Panc1 (cell line): ENCODE measurements around the gene KRT27. TPM values are rescaled to one million over a fixed set of nuclear protein-coding genes. Genes with fewer than 3 reads are reported as not detected.

Experiments
- ATAC-seq: fragments of 200-7000 bp; cut with Tn5 transposase; 2 replicates; pipeline ENCODE4 v1.9.1; 2020; ENCODE audit warnings: mild to moderate bottlenecking, moderate library complexity
- BruUV-seq: library from RNA; stranded (reverse); fragments of 400-500 nt; replicated peaks from 2 replicates; lab custom pipeline; 2021; lab: Mats Ljungman, UMichigan
- CTCF ChIA-PET: fragments of 300-600 bp; sonication (Branson Sonifier 250); formaldehyde crosslinking; loops from one replicate; lab custom pipeline; 2022; ENCODE audit warnings: antibody characterized with exemption; lab: Charles Lee
- POLR2A ChIA-PET: fragments of 300-600 bp; sonication (Branson Sonifier 250); formaldehyde crosslinking; loops from one replicate; lab custom pipeline; 2022; ENCODE audit warnings: antibody characterized with exemption; lab: Charles Lee
- DNase-seq: peaks from one replicate; pipeline ENCODE4 v3.0.0-alpha.2; 2010; ENCODE audit warnings: low read depth, low spot score
- H3K27ac ChIP-seq: 2 replicates; pipeline ENCODE4 v1.5.1; 2011; ENCODE audit warnings: mild to moderate bottlenecking, low read length, inconsistent platforms
- H3K27me3 ChIP-seq: fragments of 200-500 bp; sonication (Bioruptor generic); 2 replicates; pipeline ENCODE4 v1.6.0; 2014; ENCODE audit warnings: low read length, inconsistent platforms; ENCODE audit not compliant: control insufficient read depth, insufficient read depth
- H3K36me3 ChIP-seq: fragments of 200-500 bp; sonication (Bioruptor generic); 2 replicates; pipeline ENCODE4 v1.5.1; 2014; ENCODE audit warnings: inconsistent platforms, mild to moderate bottlenecking, low read length, moderate library complexity; ENCODE audit not compliant: control insufficient read depth, insufficient read depth
- H3K4me1 ChIP-seq: 2 replicates; pipeline ENCODE4 v1.5.1; 2011; ENCODE audit warnings: inconsistent platforms, mild to moderate bottlenecking, low read length, moderate library complexity; ENCODE audit not compliant: control insufficient read depth, insufficient read depth
- H3K4me3 ChIP-seq, 2 experiments: 2 replicates each; pipeline ENCODE4 v1.5.1; 2011 to 2012; ENCODE audit warnings: low read depth in 2 of 2, low read length in 2 of 2, mild to moderate bottlenecking in 2 of 2, inconsistent platforms in 1 of 2, moderate library complexity in 1 of 2
- H3K9me3 ChIP-seq: fragments of 200-500 bp; sonication (Bioruptor generic); 2 replicates; pipeline ENCODE4 v1.5.1; 2014; ENCODE audit warnings: low read depth, mild to moderate bottlenecking, inconsistent platforms, low read length, moderate library complexity; ENCODE audit not compliant: control insufficient read depth, insufficient read depth
- CTCF ChIP-seq: fragments of 450-650 bp; IDR thresholded peaks from 2 replicates; pipeline ENCODE4 v1.5.1; 2017; ENCODE audit warnings: mild to moderate bottlenecking
- POLR2AphosphoS5 ChIP-seq: IDR thresholded peaks from 2 replicates; pipeline ENCODE4 v1.6.1; 2012; ENCODE audit warnings: mild to moderate bottlenecking, low read depth, low read length, moderate library complexity
- SIN3A ChIP-seq: IDR thresholded peaks from 2 replicates; pipeline ENCODE4 v1.6.1; 2012; ENCODE audit warnings: low read depth, mild to moderate bottlenecking, low read length, moderate library complexity, borderline replicate concordance; ENCODE audit not compliant: insufficient read depth
- TCF7L2 ChIP-seq: IDR thresholded peaks from 2 replicates; pipeline ENCODE4 v1.6.1; 2011; ENCODE audit warnings: mild to moderate bottlenecking, low read depth, low read length, inconsistent platforms
- in situ Hi-C: cut with HindIII; loops from 2 replicates; pipeline ENCODE4 v1.10.0; 2016; ENCODE audit warnings: low sequenced_read_pairs, low pct_unique_long_range_greater_than_20kb
- intact Hi-C: fragments of 100-400 bp; cut with micrococcal nuclease; formaldehyde crosslinking; loops from one replicate; pipeline ENCODE4 v1.10.0; 2022; ENCODE audit not compliant: unreplicated experiment
- total RNA-seq: library from RNA; stranded (reverse); gene quantifications from one replicate; pipeline ENCODE4 v1.2.1, GENCODE V29; 2021; ENCODE audit not compliant: unreplicated experiment
- TF ChIP-seq, protein P1 (sequence below), 2 experiments: IDR thresholded peaks; 2 replicates each; pipeline ENCODE4 v1.6.1; 2011 to 2012; ENCODE audit warnings: low read depth in 2 of 2, control low read depth in 1 of 2, low read length in 1 of 2, mild to moderate bottlenecking in 1 of 2, moderate library complexity in 1 of 2; ENCODE audit not compliant: insufficient read depth in 1 of 2

The KRT27 gene
- total RNA-seq, 1 experiment from 2014 or later = not detected

DNA sequence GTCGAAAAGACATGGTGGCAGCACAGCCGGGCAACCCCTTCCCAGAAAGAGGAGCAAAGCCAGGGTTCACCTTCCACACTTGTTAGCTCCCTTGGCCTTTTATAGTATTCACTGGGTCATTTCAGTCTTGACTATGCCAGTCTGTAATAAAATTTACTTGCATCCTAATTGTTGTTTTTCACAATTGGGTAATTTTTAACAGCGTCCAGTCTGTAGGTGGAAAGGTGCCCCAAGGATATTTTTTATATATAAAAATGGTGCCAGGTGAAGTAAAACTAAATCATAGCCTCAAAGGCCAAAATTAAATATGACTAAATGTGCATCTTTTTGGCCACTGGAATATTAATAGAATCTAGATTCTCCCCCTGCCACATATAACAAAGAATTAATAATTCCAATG is 10.2 kb downstream of the KRT27 start, which contains the start of gene KRT26:
Gene KRT26 (minus strand): TSS at position 101 of the 400 bp plus-strand sequence. CDS start 88 bp downstream, at position 13.
- ChIA-PET CTCF (no interaction called here), POLR2A (no interaction called here)
- no TSS peak for BruUV-seq
- Histone ChIP-seq H3K36me3 (no peaks in the 10 kb centered on the region), H3K4me3 (no peak within 1 kb of the TSS), H3K27ac (no peak within 1 kb of the TSS), H3K9me3 (no peaks in the 10 kb centered on the region), H3K4me1 (no peaks in the 10 kb centered on the region), H3K27me3 (peaks cover 25% of the 10 kb centered on the region)
- TF ChIP-seq TCF7L2 = no peak
- TF ChIP-seq, protein P1, sequence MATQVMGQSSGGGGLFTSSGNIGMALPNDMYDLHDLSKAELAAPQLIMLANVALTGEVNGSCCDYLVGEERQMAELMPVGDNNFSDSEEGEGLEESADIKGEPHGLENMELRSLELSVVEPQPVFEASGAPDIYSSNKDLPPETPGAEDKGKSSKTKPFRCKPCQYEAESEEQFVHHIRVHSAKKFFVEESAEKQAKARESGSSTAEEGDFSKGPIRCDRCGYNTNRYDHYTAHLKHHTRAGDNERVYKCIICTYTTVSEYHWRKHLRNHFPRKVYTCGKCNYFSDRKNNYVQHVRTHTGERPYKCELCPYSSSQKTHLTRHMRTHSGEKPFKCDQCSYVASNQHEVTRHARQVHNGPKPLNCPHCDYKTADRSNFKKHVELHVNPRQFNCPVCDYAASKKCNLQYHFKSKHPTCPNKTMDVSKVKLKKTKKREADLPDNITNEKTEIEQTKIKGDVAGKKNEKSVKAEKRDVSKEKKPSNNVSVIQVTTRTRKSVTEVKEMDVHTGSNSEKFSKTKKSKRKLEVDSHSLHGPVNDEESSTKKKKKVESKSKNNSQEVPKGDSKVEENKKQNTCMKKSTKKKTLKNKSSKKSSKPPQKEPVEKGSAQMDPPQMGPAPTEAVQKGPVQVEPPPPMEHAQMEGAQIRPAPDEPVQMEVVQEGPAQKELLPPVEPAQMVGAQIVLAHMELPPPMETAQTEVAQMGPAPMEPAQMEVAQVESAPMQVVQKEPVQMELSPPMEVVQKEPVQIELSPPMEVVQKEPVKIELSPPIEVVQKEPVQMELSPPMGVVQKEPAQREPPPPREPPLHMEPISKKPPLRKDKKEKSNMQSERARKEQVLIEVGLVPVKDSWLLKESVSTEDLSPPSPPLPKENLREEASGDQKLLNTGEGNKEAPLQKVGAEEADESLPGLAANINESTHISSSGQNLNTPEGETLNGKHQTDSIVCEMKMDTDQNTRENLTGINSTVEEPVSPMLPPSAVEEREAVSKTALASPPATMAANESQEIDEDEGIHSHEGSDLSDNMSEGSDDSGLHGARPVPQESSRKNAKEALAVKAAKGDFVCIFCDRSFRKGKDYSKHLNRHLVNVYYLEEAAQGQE (IDR thresholded peaks at IDR 0.05; ENCODE audit: insufficient read depth in 1 of 2, low read depth in 2 of 2, low read length in 1 of 2) = no peak
- no peak for TF ChIP-seq POLR2AphosphoS5
- no peak for TF ChIP-seq SIN3A
- no peak for TF ChIP-seq CTCF
- DNase-seq (no peak), ATAC-seq (no peak)
- intact Hi-C loops (no loop called here), in situ Hi-C loops (no loop called here)

- Histone ChIP-seq H3K4me3 (no peak overlapping the region), H3K27me3 (no peaks in the 10 kb centered on the region; the same call in 1 of the 2 replicates), H3K36me3 (no peaks in the 10 kb centered on the region), H3K27ac (no peak overlapping the region), H3K4me1 (no peaks in the 10 kb centered on the region), H3K9me3 (peaks cover 9% of the 10 kb centered on the region; the same call in 1 of the 2 replicates)
- ChIA-PET CTCF (no interaction called here), POLR2A (no interaction called here)
- no peak for ATAC-seq
- BruUV-seq = no TSS peak
- in situ Hi-C loops (no loop called here), intact Hi-C loops (no loop called here)
- TF ChIP-seq, protein P1 (IDR thresholded peaks at IDR 0.05; ENCODE audit: insufficient read depth in 1 of 2, low read depth in 2 of 2, low read length in 1 of 2) = no peak
- no peak for TF ChIP-seq SIN3A
- TF ChIP-seq TCF7L2 = no peak
- no peak for TF ChIP-seq POLR2AphosphoS5
- no peak for TF ChIP-seq CTCF
- no peak for DNase-seq
These were observed 16.7 kb downstream of the KRT27 start for GRCh38 chr17:40765657-40766056.
